ENCODE results near the gene NLRC5. TPM values are rescaled to one million over a fixed set of nuclear protein-coding genes. Genes with fewer than 3 reads are reported as not detected.

The NLRC5 gene
- total and polyA plus RNA-seq, 2 donors (not counting 3 experiments of a cell fraction or from before 2014, with no cell fraction given) = 7.4 to 26.3 TPM

GRCh38 chr16:56982695-56983094, 6.7 kb upstream of the NLRC5 start:
- Histone ChIP-seq H3K4me3 (replicated peaks in 1 of 3; ENCODE audit: insufficient read depth in 1 of 3, low read depth in 1 of 3, low read length in 3 of 3) (no peak overlapping the region), H3K79me2 (ENCODE audit: control insufficient read depth, insufficient read depth, low read length) (no peaks in the 10 kb centered on the region), H3K27ac (ENCODE audit: insufficient read depth, low read depth, low read length) (no peak overlapping the region), H3K9ac (replicated peaks; ENCODE audit: extremely low read depth, insufficient read depth, low read length) (no peak overlapping the region), H3K4me2 (ENCODE audit: insufficient read depth, low read length) (no peak overlapping the region), H3K27me3 (ENCODE audit: control insufficient read depth in 2 of 2, insufficient read depth in 2 of 2, low read length in 2 of 2) (no peaks in the 10 kb centered on the region), H3K36me3 (ENCODE audit: control insufficient read depth in 2 of 2, extremely low read depth in 1 of 2, insufficient read depth in 2 of 2, low read length in 2 of 2) (no peaks in the 10 kb centered on the region), H4K20me1 (replicated peaks; ENCODE audit: control insufficient read depth, extremely low read depth, insufficient read depth, low read length) (no peaks in the 10 kb centered on the region), H3K4me1 (ENCODE audit: control insufficient read depth, extremely low read depth, insufficient read depth, low read length) (peaks cover 2% of the 10 kb centered on the region), H2AFZ (ENCODE audit: low read depth, low read length) (no peak overlapping the region), H3K9me1 (replicated peaks; ENCODE audit: control insufficient read depth, extremely low read depth, insufficient read depth, low read length) (no peaks in the 10 kb centered on the region), H3K9me3 (replicated peaks; ENCODE audit: control insufficient read depth, insufficient read depth, low read length) (no peaks in the 10 kb centered on the region)
- DNase-seq (ENCODE audit: low read depth, low spot score) = no peak
- peak; percentile 38 for FAIRE-seq
- TF ChIP-seq JUN (IDR thresholded peaks at IDR 0.05; ENCODE audit: borderline replicate concordance, insufficient read depth, insufficient read length, low read depth) = no peak
- no peak for TF ChIP-seq FOS (IDR thresholded peaks at IDR 0.05; ENCODE audit: borderline replicate concordance, insufficient read depth, low read length)
- TF ChIP-seq CTCF (IDR thresholded peaks at IDR 0.05; ENCODE audit: extremely low read depth in 1 of 2, insufficient read depth in 1 of 2, low read depth in 1 of 2, low read length in 2 of 2) = no peak
- TF ChIP-seq EZH2 (IDR thresholded peaks at IDR 0.05; ENCODE audit: borderline replicate concordance, low read depth, low read length, severe bottlenecking) = no peak
- TF ChIP-seq MYC (IDR thresholded peaks at IDR 0.05; ENCODE audit: low read depth, low read length) = no peak
- TF ChIP-seq POLR2A (IDR thresholded peaks at IDR 0.05; ENCODE audit: low read depth, low read length) = no peak
- BruUV-seq (replicated peaks) = no TSS peak
- ChIA-PET POLR2A (no interaction called here), CTCF (interaction anchor here (0.7 to 2.1 kb wide), 3 partner anchors 15 to 63 kb away, joined by 3 to 8 read pairs (median 3); no protein-coding TSS in a partner anchor)
- dilution Hi-C loops (cut with MboI; ENCODE audit: extremely low pct_ligation_motif_present, low sequenced_read_pairs) = no loop called here
- intact Hi-C loops (cut with micrococcal nuclease) = no loop called here

Measured in endothelial cell of umbilical vein (primary cell).